HFF-Myc (cell line): Measurements from ENCODE around the gene PCNT.

Experiments
- DNase-seq: peaks from one replicate; pipeline ENCODE4 v3.0.0-alpha.2; 2011; ENCODE audit warnings: low read depth; ENCODE audit errors: extremely low read depth
- H3K4me3 ChIP-seq: replicated peaks from 2 replicates; pipeline ENCODE4 v1.5.1; 2011; ENCODE audit warnings: low read depth, mild to moderate bottlenecking, control low read depth, low read length
- CTCF ChIP-seq: IDR thresholded peaks from 2 replicates; pipeline ENCODE4 v1.5.1; 2012; ENCODE audit warnings: mild to moderate bottlenecking, low read depth, low read length, control low read depth; ENCODE audit errors: missing control alignments

The PCNT gene

GRCh38 chr21:46347203-46347550 is 23.2 kb downstream of the PCNT start:
- no peak for DNase-seq
- H3K4me3 ChIP-seq: no peak overlapping the region
- no peak for TF ChIP-seq CTCF

GRCh38 chr21:46347791-46348381 is 23.9 kb downstream of the PCNT start:
- H3K4me3 ChIP-seq: no peak overlapping the region
- no peak for TF ChIP-seq CTCF
- no peak for DNase-seq

GRCh38 chr21:46349134-46349760 is 25.3 kb downstream of the PCNT start:
- no peak for TF ChIP-seq CTCF
- no peak overlapping the region for H3K4me3 ChIP-seq
- DNase-seq: no peak

GRCh38 chr21:46350571-46350970 is 26.6 kb downstream of the PCNT start:
- DNase-seq: no peak
- no peak overlapping the region for H3K4me3 ChIP-seq
- TF ChIP-seq CTCF: no peak

- DNase-seq: no peak
- no peak for TF ChIP-seq CTCF
- H3K4me3 ChIP-seq: no peak overlapping the region
These were observed 27.0 kb downstream of the PCNT start for GRCh38 chr21:46350981-46351380.

GRCh38 chr21:46351476-46352163 is 27.7 kb downstream of the PCNT start:
- no peak for TF ChIP-seq CTCF
- DNase-seq: no peak
- H3K4me3 ChIP-seq: no peak overlapping the region

- H3K4me3 ChIP-seq: no peak overlapping the region
- no peak for TF ChIP-seq CTCF
- no peak for DNase-seq
These were observed 28.2 kb downstream of the PCNT start for GRCh38 chr21:46352164-46352515.
